Neural progenitor cell (in vitro differentiated cells): ENCODE results near the gene KHDRBS1. TPM values are rescaled to one million over a fixed set of nuclear protein-coding genes. Genes with fewer than 3 reads are reported as not detected.

Source experiments
- DNase-seq: peaks from one replicate; pipeline ENCODE4 v3.0.0-alpha.2; 2016; ENCODE audit warnings: low spot score
- H2AFZ ChIP-seq: fragments of 200-600 bp; sonication (generic); replicated peaks from 2 replicates; pipeline ENCODE4 v1.6.1; 2016; ENCODE audit warnings: antibody characterized with exemption
- H3F3A ChIP-seq: fragments of 200-600 bp; sonication (generic); 2 replicates; pipeline ENCODE4 v1.6.1; 2016; ENCODE audit warnings: antibody characterized with exemption, low read depth
- H3K27ac ChIP-seq: fragments of 200-600 bp; sonication (generic); 2 replicates; pipeline ENCODE4 v1.5.1; 2016; ENCODE audit warnings: mild to moderate bottlenecking
- H3K27me3 ChIP-seq: fragments of 200-600 bp; sonication (generic); 2 replicates; pipeline ENCODE4 v1.6.1; 2016; ENCODE audit warnings: mild to moderate bottlenecking, moderate library complexity
- H3K36me3 ChIP-seq: fragments of 200-600 bp; sonication (generic); 2 replicates; pipeline ENCODE4 v1.5.1; 2016
- H3K4me1 ChIP-seq: fragments of 200-600 bp; sonication (generic); 2 replicates; pipeline ENCODE4 v1.6.1; 2016; ENCODE audit warnings: mixed run types
- H3K4me2 ChIP-seq: fragments of 200-600 bp; sonication (generic); 2 replicates; pipeline ENCODE4 v1.6.1; 2016
- H3K4me3 ChIP-seq: fragments of 200-600 bp; sonication (generic); 2 replicates; pipeline ENCODE4 v1.5.1; 2016
- H3K79me2 ChIP-seq: fragments of 200-600 bp; sonication (generic); 2 replicates; pipeline ENCODE4 v1.6.1; 2016; ENCODE audit warnings: low read depth
- H3K9ac ChIP-seq: fragments of 200-600 bp; sonication (generic); 2 replicates; pipeline ENCODE4 v1.6.1; 2016
- H3K9me3 ChIP-seq: fragments of 200-600 bp; sonication (generic); 2 replicates; pipeline ENCODE4 v1.5.1; 2016; ENCODE audit warnings: low read depth
- H4K20me1 ChIP-seq: fragments of 200-600 bp; sonication (generic); 2 replicates; pipeline ENCODE4 v1.6.1; 2016; ENCODE audit warnings: low read depth
- H3K27ac Mint-ChIP-seq: 3 replicates; pipeline ENCODE4 v1.8.0; 2021; ENCODE audit warnings: mixed read lengths
- H3K27me3 Mint-ChIP-seq: 2 replicates; pipeline ENCODE4 v1.8.0; 2022; ENCODE audit warnings: low read depth, mild to moderate bottlenecking, inconsistent platforms, moderate library complexity, mixed read lengths; ENCODE audit not compliant: insufficient read depth
- H3K36me3 Mint-ChIP-seq: 3 replicates; pipeline ENCODE4 v1.8.0; 2021; ENCODE audit warnings: mixed read lengths
- H3K4me1 Mint-ChIP-seq: 3 replicates; pipeline ENCODE4 v1.8.0; 2021; ENCODE audit warnings: mixed read lengths
- H3K4me3 Mint-ChIP-seq: 3 replicates; pipeline ENCODE4 v1.8.0; 2021; ENCODE audit warnings: mild to moderate bottlenecking, moderate library complexity, mixed read lengths
- H3K9me3 Mint-ChIP-seq: 3 replicates; pipeline ENCODE4 v1.8.0; 2020; ENCODE audit warnings: mixed read lengths
- CTCF ChIP-seq: fragments of 200-600 bp; sonication (generic); IDR thresholded peaks from 2 replicates; pipeline ENCODE4 v1.5.1; 2017; ENCODE audit warnings: antibody characterized with exemption, mild to moderate bottlenecking
- EZH2 ChIP-seq: fragments of 200-600 bp; sonication (generic); IDR thresholded peaks from 2 replicates; pipeline ENCODE4 v1.6.1; 2017; ENCODE audit warnings: antibody characterized with exemption, mild to moderate bottlenecking, moderate library complexity
- EZH2phosphoT487 ChIP-seq: fragments of 200-600 bp; sonication (generic); IDR thresholded peaks from 2 replicates; pipeline ENCODE4 v1.6.1; 2017; ENCODE audit warnings: antibody characterized with exemption
- total RNA-seq: library from RNA; depleted of rRNA; stranded (reverse); fragments of >200 nt; gene quantifications from 2 replicates; pipeline ENCODE4 v1.2.3, GENCODE V29; 2015; ENCODE audit warnings: low replicate concordance

KHDRBS1 gene
- total RNA-seq, 1 donor from 2014 or later = 201 TPM

GRCh38 chr1:32044234-32044633 is 30.6 kb downstream of the KHDRBS1 start:
- peaks cover 26% of the 10 kb centered on the region for H3K79me2 ChIP-seq
- H3K27ac Mint-ChIP-seq = no peak overlapping the region
- peaks cover 37% of the 10 kb centered on the region for H3K36me3 ChIP-seq
- H3K4me3 ChIP-seq = no peak overlapping the region
- no peak overlapping the region for H3K9ac ChIP-seq
- H3K4me2 ChIP-seq = no peak overlapping the region
- no peak overlapping the region for H3K4me3 Mint-ChIP-seq
- no peak overlapping the region for H2AFZ ChIP-seq
- H3K9me3 Mint-ChIP-seq = no peaks in the 10 kb centered on the region
- no peaks in the 10 kb centered on the region for H3K4me1 ChIP-seq
- TF ChIP-seq EZH2phosphoT487 = no peak
- no peak for TF ChIP-seq CTCF
- TF ChIP-seq EZH2 = no peak
- H4K20me1 ChIP-seq = peaks cover 39% of the 10 kb centered on the region
- peaks cover 11% of the 10 kb centered on the region for H3F3A ChIP-seq
- no peaks in the 10 kb centered on the region for H3K4me1 Mint-ChIP-seq
- peaks cover 39% of the 10 kb centered on the region for H3K36me3 Mint-ChIP-seq
- no peak overlapping the region for H3K27ac ChIP-seq
- H3K9me3 ChIP-seq = no peaks in the 10 kb centered on the region
- no peak for DNase-seq
- peaks cover 3% of the 10 kb centered on the region for H3K27me3 Mint-ChIP-seq
- no peaks in the 10 kb centered on the region for H3K27me3 ChIP-seq

GRCh38 chr1:32045772-32046171 is 32.1 kb downstream of the KHDRBS1 start:
- Histone ChIP-seq H3K4me3 (no peak overlapping the region), H3K9ac (no peak overlapping the region), H3K4me2 (no peak overlapping the region), H3F3A (peaks cover 11% of the 10 kb centered on the region), H4K20me1 (peaks cover 35% of the 10 kb centered on the region), H3K79me2 (peaks cover 17% of the 10 kb centered on the region), H3K36me3 (peaks cover 29% of the 10 kb centered on the region), H3K9me3 (no peaks in the 10 kb centered on the region), H2AFZ (no peak overlapping the region), H3K27me3 (no peaks in the 10 kb centered on the region), H3K27ac (no peak overlapping the region), H3K4me1 (no peaks in the 10 kb centered on the region)
- Mint-ChIP-seq H3K36me3 (peaks cover 37% of the 10 kb centered on the region), H3K27me3 (peaks cover 2% of the 10 kb centered on the region), H3K27ac (no peak overlapping the region), H3K4me3 (no peak overlapping the region), H3K9me3 (no peaks in the 10 kb centered on the region), H3K4me1 (no peaks in the 10 kb centered on the region)
- DNase-seq = no peak
- TF ChIP-seq EZH2 (no peak), EZH2phosphoT487 (no peak), CTCF (no peak)

- no peak overlapping the region for H3K4me2 ChIP-seq
- H3K36me3 ChIP-seq = peaks cover 20% of the 10 kb centered on the region
- H3K9ac ChIP-seq = no peak overlapping the region
- H3K9me3 Mint-ChIP-seq = no peaks in the 10 kb centered on the region
- no peaks in the 10 kb centered on the region for H3K4me1 ChIP-seq
- H3K9me3 ChIP-seq = no peaks in the 10 kb centered on the region
- no peaks in the 10 kb centered on the region for H3K27me3 ChIP-seq
- H3K27ac Mint-ChIP-seq = no peak overlapping the region
- H2AFZ ChIP-seq = no peak overlapping the region
- no peak overlapping the region for H3K4me3 Mint-ChIP-seq
- no peaks in the 10 kb centered on the region for H3K4me1 Mint-ChIP-seq
- H3K27me3 Mint-ChIP-seq = peaks cover 2% of the 10 kb centered on the region
- H3K79me2 ChIP-seq = peaks cover 9% of the 10 kb centered on the region
- TF ChIP-seq CTCF (no peak), EZH2 (no peak), EZH2phosphoT487 (no peak)
- H4K20me1 ChIP-seq = peaks cover 30% of the 10 kb centered on the region
- DNase-seq = no peak
- H3K36me3 Mint-ChIP-seq = peaks cover 37% of the 10 kb centered on the region
- H3F3A ChIP-seq = peaks cover 11% of the 10 kb centered on the region
- no peak overlapping the region for H3K4me3 ChIP-seq
- H3K27ac ChIP-seq = no peak overlapping the region
Observed at GRCh38 chr1:32047701-32048100, 34.0 kb downstream of the KHDRBS1 start.
